ENCODE data around the gene TEF.
"Not testable (repeated sequence)": the region's sequence is repeated elsewhere in the genome, so short reads cannot be mapped to it uniquely, and the experiment has no call there.

TEF gene

GRCh38 chr22:41387341-41387740 lies 5.6 kb downstream of the TEF start:
- Histone ChIP-seq H3K27me3 (ENCODE audit: control insufficient read depth, insufficient read depth, low read length) (no peaks in the 10 kb centered on the region), H3K4me2 (ENCODE audit: low read length) (no peak overlapping the region), H3K4me3 (ENCODE audit: low read length) (no peak overlapping the region), H3K9ac (ENCODE audit: low read depth, low read length) (no peak overlapping the region), H3K36me3 (ENCODE audit: insufficient read depth, low read length) (no peaks in the 10 kb centered on the region), H3K4me1 (ENCODE audit: control insufficient read depth, insufficient read depth, low read length) (peaks cover 6% of the 10 kb centered on the region), H3K9me3 (replicated peaks; ENCODE audit: low read length) (no peaks in the 10 kb centered on the region)

- H3K27me3 ChIP-seq (ENCODE audit: control insufficient read depth, insufficient read depth, low read length) = no peaks in the 10 kb centered on the region
- H3K4me3 ChIP-seq (ENCODE audit: low read length) = no peak overlapping the region
- H3K4me1 ChIP-seq (ENCODE audit: control insufficient read depth, insufficient read depth, low read length) = no peaks in the 10 kb centered on the region
- H3K9ac ChIP-seq (ENCODE audit: low read depth, low read length) = no peak overlapping the region
- no peaks in the 10 kb centered on the region for H3K36me3 ChIP-seq (ENCODE audit: insufficient read depth, low read length)
- no peak overlapping the region for H3K4me2 ChIP-seq (ENCODE audit: low read length)
- H3K9me3 ChIP-seq (replicated peaks; ENCODE audit: low read length) = no peaks in the 10 kb centered on the region
Measured at GRCh38 chr22:41394012-41394356, 12.2 kb downstream of the TEF start.

GRCh38 chr22:41395531-41396240 lies 13.9 kb downstream of the TEF start:
- no peaks in the 10 kb centered on the region for H3K4me1 ChIP-seq (ENCODE audit: control insufficient read depth, insufficient read depth, low read length)
- H3K9me3 ChIP-seq (replicated peaks; ENCODE audit: low read length) = no peaks in the 10 kb centered on the region
- no peak overlapping the region for H3K4me3 ChIP-seq (ENCODE audit: low read length)

GRCh38 chr22:41397143-41397811 lies 15.5 kb downstream of the TEF start:
- Histone ChIP-seq H3K4me2 (ENCODE audit: low read length) (no peak overlapping the region), H3K36me3 (ENCODE audit: insufficient read depth, low read length) (no peaks in the 10 kb centered on the region), H3K9me3 (replicated peaks; ENCODE audit: low read length) (no peaks in the 10 kb centered on the region), H3K4me1 (ENCODE audit: control insufficient read depth, insufficient read depth, low read length) (peaks cover 8% of the 10 kb centered on the region), H3K9ac (ENCODE audit: low read depth, low read length) (no peak overlapping the region), H3K27me3 (ENCODE audit: control insufficient read depth, insufficient read depth, low read length) (no peaks in the 10 kb centered on the region), H3K4me3 (ENCODE audit: low read length) (no peak overlapping the region)

More at GRCh38 chr22:41395531-41396240, 13.9 kb downstream of the TEF start:
- H3K27me3 ChIP-seq (ENCODE audit: control insufficient read depth, insufficient read depth, low read length) = no peaks in the 10 kb centered on the region
- H3K9ac ChIP-seq (ENCODE audit: low read depth, low read length) = no peak overlapping the region
- H3K36me3 ChIP-seq (ENCODE audit: insufficient read depth, low read length) = no peaks in the 10 kb centered on the region
- H3K4me2 ChIP-seq (ENCODE audit: low read length) = no peak overlapping the region

- Histone ChIP-seq H3K9me3 (replicated peaks; ENCODE audit: low read length) (no peaks in the 10 kb centered on the region), H3K27me3 (ENCODE audit: control insufficient read depth, insufficient read depth, low read length) (no peaks in the 10 kb centered on the region), H3K36me3 (ENCODE audit: insufficient read depth, low read length) (no peaks in the 10 kb centered on the region), H3K4me2 (ENCODE audit: low read length) (no peak overlapping the region), H3K9ac (ENCODE audit: low read depth, low read length) (no peak overlapping the region), H3K4me3 (ENCODE audit: low read length) (no peak overlapping the region), H3K4me1 (ENCODE audit: control insufficient read depth, insufficient read depth, low read length) (peaks cover 15% of the 10 kb centered on the region)
Measured at GRCh38 chr22:41398921-41399320, 17.2 kb downstream of the TEF start.

GRCh38 chr22:41401781-41402648 lies 20.3 kb downstream of the TEF start:
- H3K9me3 ChIP-seq (replicated peaks; ENCODE audit: low read length) = no peaks in the 10 kb centered on the region
- no peaks in the 10 kb centered on the region for H3K27me3 ChIP-seq (ENCODE audit: control insufficient read depth, insufficient read depth, low read length)
- no peak overlapping the region for H3K9ac ChIP-seq (ENCODE audit: low read depth, low read length)
- H3K4me2 ChIP-seq (ENCODE audit: low read length) = peak overlapping the region; percentile 46
- peaks cover 18% of the 10 kb centered on the region for H3K4me1 ChIP-seq (ENCODE audit: control insufficient read depth, insufficient read depth, low read length)
- H3K4me3 ChIP-seq (ENCODE audit: low read length) = no peak overlapping the region
- no peaks in the 10 kb centered on the region for H3K36me3 ChIP-seq (ENCODE audit: insufficient read depth, low read length)

GRCh38 chr22:41402851-41403250 lies 21.1 kb downstream of the TEF start:
- H3K4me1 ChIP-seq (ENCODE audit: control insufficient read depth, insufficient read depth, low read length) = peaks cover 18% of the 10 kb centered on the region
- H3K27me3 ChIP-seq (ENCODE audit: control insufficient read depth, insufficient read depth, low read length); H3K4me2 ChIP-seq (ENCODE audit: low read length); H3K9ac ChIP-seq (ENCODE audit: low read depth, low read length); H3K36me3 ChIP-seq (ENCODE audit: insufficient read depth, low read length); H3K4me3 ChIP-seq (ENCODE audit: low read length); H3K9me3 ChIP-seq (replicated peaks; ENCODE audit: low read length): not testable (repeated sequence)

GRCh38 chr22:41403532-41404318 lies 22.0 kb downstream of the TEF start:
- Histone ChIP-seq H3K27me3 (ENCODE audit: control insufficient read depth, insufficient read depth, low read length) (no peaks in the 10 kb centered on the region), H3K4me3 (ENCODE audit: low read length) (no peak overlapping the region), H3K9ac (ENCODE audit: low read depth, low read length) (no peak overlapping the region), H3K9me3 (replicated peaks; ENCODE audit: low read length) (no peaks in the 10 kb centered on the region), H3K4me1 (ENCODE audit: control insufficient read depth, insufficient read depth, low read length) (peaks cover 18% of the 10 kb centered on the region), H3K36me3 (ENCODE audit: insufficient read depth, low read length) (no peaks in the 10 kb centered on the region), H3K4me2 (ENCODE audit: low read length) (peak overlapping the region; percentile 1)

- H3K36me3 ChIP-seq (ENCODE audit: insufficient read depth, low read length) = no peaks in the 10 kb centered on the region
- no peaks in the 10 kb centered on the region for H3K9me3 ChIP-seq (replicated peaks; ENCODE audit: low read length)
- H3K4me1 ChIP-seq (ENCODE audit: control insufficient read depth, insufficient read depth, low read length) = peaks cover 23% of the 10 kb centered on the region
- H3K4me3 ChIP-seq (ENCODE audit: low read length) = no peak overlapping the region
- H3K27me3 ChIP-seq (ENCODE audit: control insufficient read depth, insufficient read depth, low read length) = no peaks in the 10 kb centered on the region
- no peak overlapping the region for H3K9ac ChIP-seq (ENCODE audit: low read depth, low read length)
- no peak overlapping the region for H3K4me2 ChIP-seq (ENCODE audit: low read length)
Measured at GRCh38 chr22:41405588-41405987, 23.8 kb downstream of the TEF start.

GRCh38 chr22:41406410-41406809 lies 24.7 kb downstream of the TEF start:
- Histone ChIP-seq H3K36me3 (ENCODE audit: insufficient read depth, low read length) (no peaks in the 10 kb centered on the region), H3K9ac (ENCODE audit: low read depth, low read length) (no peak overlapping the region), H3K4me1 (ENCODE audit: control insufficient read depth, insufficient read depth, low read length) (peaks cover 26% of the 10 kb centered on the region), H3K27me3 (ENCODE audit: control insufficient read depth, insufficient read depth, low read length) (no peaks in the 10 kb centered on the region), H3K4me2 (ENCODE audit: low read length) (no peak overlapping the region), H3K4me3 (ENCODE audit: low read length) (no peak overlapping the region), H3K9me3 (replicated peaks; ENCODE audit: low read length) (no peaks in the 10 kb centered on the region)

- H3K9ac ChIP-seq (ENCODE audit: low read depth, low read length) = no peak overlapping the region
- no peaks in the 10 kb centered on the region for H3K27me3 ChIP-seq (ENCODE audit: control insufficient read depth, insufficient read depth, low read length)
- no peaks in the 10 kb centered on the region for H3K36me3 ChIP-seq (ENCODE audit: insufficient read depth, low read length)
- H3K4me1 ChIP-seq (ENCODE audit: control insufficient read depth, insufficient read depth, low read length) = peaks cover 24% of the 10 kb centered on the region
- H3K4me3 ChIP-seq (ENCODE audit: low read length) = no peak overlapping the region
- H3K4me2 ChIP-seq (ENCODE audit: low read length) = no peak overlapping the region
- no peaks in the 10 kb centered on the region for H3K9me3 ChIP-seq (replicated peaks; ENCODE audit: low read length)
Measured at GRCh38 chr22:41407433-41407832, 25.7 kb downstream of the TEF start.
